Measurements from ENCODE around the gene KRTAP24-1.

Gene KRTAP24-1, protein sequence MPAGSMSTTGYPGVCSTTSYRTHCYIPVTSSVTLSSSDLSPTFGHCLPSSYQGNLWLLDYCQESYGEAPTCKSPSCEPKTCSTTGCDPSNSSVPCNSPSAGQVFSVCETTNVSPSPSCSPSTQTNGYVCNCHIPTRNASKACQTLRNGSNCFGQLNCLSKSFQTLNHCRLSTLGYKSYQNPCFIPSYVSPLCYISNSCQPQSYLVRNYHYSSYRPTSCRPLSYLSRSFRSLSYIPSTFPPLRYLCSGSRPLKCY

DNA sequence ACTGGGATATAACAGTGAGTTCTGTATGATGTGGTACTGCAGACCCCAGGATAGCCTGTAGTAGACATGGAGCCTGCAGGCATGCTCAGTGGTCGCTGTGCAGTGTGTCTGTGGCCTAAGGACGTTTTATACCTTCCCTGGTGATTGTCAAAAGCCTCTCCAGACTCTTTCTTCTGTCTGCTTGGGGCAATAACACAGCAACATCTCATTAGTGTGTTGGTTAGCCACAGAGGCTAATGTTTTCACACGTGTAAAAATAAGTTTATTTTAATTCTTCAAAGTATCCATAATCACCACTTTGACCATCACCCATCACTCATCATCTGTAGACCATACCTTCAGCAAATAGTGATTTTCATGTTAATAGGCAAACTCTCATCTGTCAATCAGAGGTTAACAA, at the start of gene KRTAP24-1:
Gene KRTAP24-1 (minus strand): TSS at position 101 of the 400 bp plus-strand sequence. CDS start 18 bp downstream, at position 83.
- no peak within 1 kb of the TSS for H3K4me3 ChIP-seq (replicated peaks in 1 of 2; ENCODE audit: low read depth in 2 of 2, low read length in 2 of 2)
- TF ChIP-seq, protein P1, sequence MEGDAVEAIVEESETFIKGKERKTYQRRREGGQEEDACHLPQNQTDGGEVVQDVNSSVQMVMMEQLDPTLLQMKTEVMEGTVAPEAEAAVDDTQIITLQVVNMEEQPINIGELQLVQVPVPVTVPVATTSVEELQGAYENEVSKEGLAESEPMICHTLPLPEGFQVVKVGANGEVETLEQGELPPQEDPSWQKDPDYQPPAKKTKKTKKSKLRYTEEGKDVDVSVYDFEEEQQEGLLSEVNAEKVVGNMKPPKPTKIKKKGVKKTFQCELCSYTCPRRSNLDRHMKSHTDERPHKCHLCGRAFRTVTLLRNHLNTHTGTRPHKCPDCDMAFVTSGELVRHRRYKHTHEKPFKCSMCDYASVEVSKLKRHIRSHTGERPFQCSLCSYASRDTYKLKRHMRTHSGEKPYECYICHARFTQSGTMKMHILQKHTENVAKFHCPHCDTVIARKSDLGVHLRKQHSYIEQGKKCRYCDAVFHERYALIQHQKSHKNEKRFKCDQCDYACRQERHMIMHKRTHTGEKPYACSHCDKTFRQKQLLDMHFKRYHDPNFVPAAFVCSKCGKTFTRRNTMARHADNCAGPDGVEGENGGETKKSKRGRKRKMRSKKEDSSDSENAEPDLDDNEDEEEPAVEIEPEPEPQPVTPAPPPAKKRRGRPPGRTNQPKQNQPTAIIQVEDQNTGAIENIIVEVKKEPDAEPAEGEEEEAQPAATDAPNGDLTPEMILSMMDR (IDR thresholded peaks at IDR 0.05; ENCODE audit: low read depth, low read length) = no peak
- no peak for DNase-seq (ENCODE audit: low read depth in 2 of 2)

DNA sequence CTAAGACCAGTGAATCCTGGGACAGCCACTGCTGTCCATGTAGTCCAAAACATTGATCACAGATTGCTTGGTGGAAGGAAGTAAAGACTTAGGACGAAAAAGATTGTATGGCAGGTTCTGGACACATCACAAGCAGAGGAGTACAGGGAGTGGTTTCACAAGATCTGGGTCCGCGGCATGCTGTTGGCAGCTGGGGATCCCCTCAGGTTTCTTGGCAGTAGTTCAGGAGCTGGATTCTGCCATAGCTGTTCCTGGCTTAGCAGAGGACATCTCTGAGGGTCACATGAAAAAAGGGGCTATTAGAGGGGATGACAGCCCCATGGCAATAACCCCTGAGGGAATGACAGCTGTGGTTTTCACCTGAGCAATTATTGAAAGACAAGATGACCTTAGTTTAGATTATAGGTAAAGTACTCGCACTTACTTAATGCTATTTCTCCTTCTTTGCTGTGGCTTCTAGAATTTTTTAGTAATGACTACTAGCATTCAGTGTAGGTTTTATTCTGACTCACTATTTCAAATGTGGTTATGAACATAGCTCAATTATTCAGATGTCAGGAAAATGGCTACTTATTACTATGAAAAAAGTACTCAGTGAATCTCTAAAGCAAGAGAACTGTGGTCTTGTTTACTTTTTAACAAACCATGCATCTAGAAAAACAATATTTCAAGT, 46.6 kb upstream of the KRTAP24-1 start:
- no peak overlapping the region for H3K4me3 ChIP-seq (replicated peaks in 1 of 2; ENCODE audit: low read depth in 2 of 2, low read length in 2 of 2)
- peak in 1 of 2 donors; percentile 17 for DNase-seq (ENCODE audit: low read depth in 2 of 2)
- TF ChIP-seq, protein P1 (IDR thresholded peaks at IDR 0.05; ENCODE audit: low read depth, low read length) = no peak

DNA sequence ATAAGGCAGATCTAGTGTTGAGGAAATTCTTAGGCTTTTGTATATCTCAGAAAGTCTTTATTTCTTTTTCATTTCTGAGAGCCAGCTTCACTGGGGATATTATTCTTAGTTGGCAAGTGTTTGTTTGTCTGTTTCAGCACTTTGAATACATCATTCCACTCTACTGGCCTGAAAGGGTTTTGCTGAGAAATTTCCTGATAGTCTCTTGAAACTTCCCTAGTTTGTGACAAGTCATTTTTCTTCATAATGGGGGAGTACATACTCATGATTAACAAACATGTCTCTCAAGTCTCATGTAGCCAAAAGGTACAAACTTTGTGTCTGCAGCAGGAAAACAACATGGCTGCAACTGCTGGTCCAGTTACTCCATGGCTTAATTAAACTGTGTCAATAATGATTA, 43.6 kb upstream of the KRTAP24-1 start:
- no peak for DNase-seq (ENCODE audit: low read depth in 2 of 2)
- TF ChIP-seq, protein P1 (IDR thresholded peaks at IDR 0.05; ENCODE audit: low read depth, low read length) = no peak
- no peak overlapping the region for H3K4me3 ChIP-seq (replicated peaks in 1 of 2; ENCODE audit: low read depth in 2 of 2, low read length in 2 of 2)

DNA sequence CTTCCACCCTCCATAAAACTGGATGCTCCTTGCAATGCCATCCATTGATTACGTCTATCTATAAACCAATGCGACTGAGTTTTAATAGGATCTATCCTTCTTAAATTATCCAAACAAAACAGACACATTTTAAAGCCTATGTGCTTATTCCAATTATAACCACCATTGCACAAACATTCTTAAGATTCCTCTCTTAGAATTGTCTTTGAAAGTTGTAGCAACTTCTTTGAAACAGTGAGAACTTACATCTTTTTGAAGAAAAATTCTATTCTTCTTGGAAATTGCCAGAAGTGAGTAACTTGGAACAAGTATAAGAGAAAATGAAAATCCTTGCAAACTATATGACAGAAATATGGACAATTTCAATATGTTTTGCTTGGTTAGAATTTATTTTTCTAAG, 37.5 kb upstream of the KRTAP24-1 start, which contains the start of gene KRTAP26-1:
Gene KRTAP26-1 (minus strand): TSS at position 101 of the 400 bp plus-strand sequence. CDS start 280 bp downstream, outside the sequence.
- TF ChIP-seq, protein P1 (IDR thresholded peaks at IDR 0.05; ENCODE audit: low read depth, low read length) = no peak
- no peak within 1 kb of the TSS for H3K4me3 ChIP-seq (replicated peaks in 1 of 2; ENCODE audit: low read depth in 2 of 2, low read length in 2 of 2)
- no peak for DNase-seq (ENCODE audit: low read depth in 2 of 2)

DNA sequence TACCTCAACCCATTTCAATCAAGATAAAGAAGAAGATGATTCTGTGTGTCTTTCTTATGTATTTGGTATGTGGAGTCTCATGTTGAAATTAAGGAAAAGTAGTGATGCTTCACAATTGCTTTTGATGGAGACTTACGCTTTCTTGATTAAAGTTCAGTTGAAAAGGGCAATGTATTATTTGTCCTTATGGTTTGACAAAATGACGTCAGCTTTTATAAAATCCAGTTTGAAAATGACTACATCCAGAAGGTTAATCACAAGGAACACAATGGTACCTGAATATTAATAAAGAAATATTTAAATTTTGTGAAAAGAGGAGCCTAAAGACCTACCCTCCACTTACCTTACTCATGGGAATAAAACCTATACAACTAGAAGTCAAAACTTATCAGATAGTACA, 33.0 kb upstream of the KRTAP24-1 start:
- no peak overlapping the region for H3K4me3 ChIP-seq (replicated peaks in 1 of 2; ENCODE audit: low read depth in 2 of 2, low read length in 2 of 2)
- TF ChIP-seq, protein P1 (IDR thresholded peaks at IDR 0.05; ENCODE audit: low read depth, low read length) = no peak
- no peak for DNase-seq (ENCODE audit: low read depth in 2 of 2)

DNA sequence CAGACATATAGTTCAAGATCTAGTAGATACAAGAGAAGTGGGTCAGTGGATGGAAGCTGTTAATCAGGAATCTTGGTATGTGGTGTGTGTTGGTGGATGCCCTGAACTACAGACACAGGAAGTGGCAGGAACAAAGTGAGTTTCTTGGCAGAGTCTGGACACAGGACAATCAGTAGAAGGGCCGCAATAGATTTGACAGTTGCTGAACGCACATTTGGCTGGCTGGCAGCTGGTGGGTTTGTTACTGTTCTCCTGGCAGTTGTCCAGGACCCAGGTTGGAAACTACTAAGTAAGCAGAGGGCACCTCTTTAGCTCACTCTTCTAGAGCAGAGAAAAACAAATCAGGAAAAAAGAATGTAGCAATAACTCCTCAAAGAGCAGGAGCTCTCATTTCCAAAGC, 24.1 kb upstream of the KRTAP24-1 start:
- TF ChIP-seq, protein P1 (IDR thresholded peaks at IDR 0.05; ENCODE audit: low read depth, low read length) = no peak
- H3K4me3 ChIP-seq (replicated peaks in 1 of 2; ENCODE audit: low read depth in 2 of 2, low read length in 2 of 2) = no peak overlapping the region
- DNase-seq (ENCODE audit: low read depth in 2 of 2) = no peak
